LNCaP clone FGC (cell line): ENCODE measurements around the gene SEMA5B.

ENCODE experiments used
- DNase-seq: peaks from one replicate; pipeline ENCODE4 v3.0.0-alpha.2; 2011; ENCODE audit warnings: low read depth
- H3K4me3 ChIP-seq: 2 replicates; pipeline ENCODE4 v1.5.1; 2011; ENCODE audit warnings: mild to moderate bottlenecking, low read depth, low read length, control low read depth
- TF ChIP-seq, protein P1 (sequence below): IDR thresholded peaks from 2 replicates; pipeline ENCODE4 v1.5.1; 2012; ENCODE audit warnings: mild to moderate bottlenecking; ENCODE audit not compliant: control insufficient read depth, insufficient read depth; ENCODE audit errors: extremely low read depth

The SEMA5B gene

DNA sequence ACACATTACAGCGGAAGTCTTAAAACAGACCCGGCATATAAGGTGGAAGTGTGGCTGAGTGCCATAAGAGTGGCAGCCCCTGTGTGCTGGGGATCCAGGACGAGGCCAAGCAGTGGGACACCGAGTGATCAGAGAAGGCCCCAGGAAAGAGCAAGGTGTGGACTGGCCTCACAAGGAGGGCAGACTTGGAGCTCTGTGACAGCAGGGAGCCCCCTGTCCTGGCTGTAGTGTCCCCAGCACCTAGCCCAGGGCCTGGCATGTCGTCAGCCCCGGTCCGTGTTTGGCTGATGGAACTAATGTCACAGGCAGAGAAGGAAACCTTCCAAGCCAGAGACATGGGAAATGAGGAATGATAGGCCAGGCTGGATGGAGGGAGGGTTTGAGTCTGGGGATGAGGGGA, 44.0 kb upstream of the SEMA5B start:
- TF ChIP-seq, protein P1, sequence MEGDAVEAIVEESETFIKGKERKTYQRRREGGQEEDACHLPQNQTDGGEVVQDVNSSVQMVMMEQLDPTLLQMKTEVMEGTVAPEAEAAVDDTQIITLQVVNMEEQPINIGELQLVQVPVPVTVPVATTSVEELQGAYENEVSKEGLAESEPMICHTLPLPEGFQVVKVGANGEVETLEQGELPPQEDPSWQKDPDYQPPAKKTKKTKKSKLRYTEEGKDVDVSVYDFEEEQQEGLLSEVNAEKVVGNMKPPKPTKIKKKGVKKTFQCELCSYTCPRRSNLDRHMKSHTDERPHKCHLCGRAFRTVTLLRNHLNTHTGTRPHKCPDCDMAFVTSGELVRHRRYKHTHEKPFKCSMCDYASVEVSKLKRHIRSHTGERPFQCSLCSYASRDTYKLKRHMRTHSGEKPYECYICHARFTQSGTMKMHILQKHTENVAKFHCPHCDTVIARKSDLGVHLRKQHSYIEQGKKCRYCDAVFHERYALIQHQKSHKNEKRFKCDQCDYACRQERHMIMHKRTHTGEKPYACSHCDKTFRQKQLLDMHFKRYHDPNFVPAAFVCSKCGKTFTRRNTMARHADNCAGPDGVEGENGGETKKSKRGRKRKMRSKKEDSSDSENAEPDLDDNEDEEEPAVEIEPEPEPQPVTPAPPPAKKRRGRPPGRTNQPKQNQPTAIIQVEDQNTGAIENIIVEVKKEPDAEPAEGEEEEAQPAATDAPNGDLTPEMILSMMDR, result no peak
- DNase-seq, result no peak
- no peak overlapping the region for H3K4me3 ChIP-seq

GRCh38 chr3:123071146-123071545, 43.6 kb upstream of the SEMA5B start:
- no peak overlapping the region for H3K4me3 ChIP-seq
- no peak for DNase-seq
- TF ChIP-seq, protein P1, result no peak

GRCh38 chr3:123070510-123070909, 42.9 kb upstream of the SEMA5B start:
- TF ChIP-seq, protein P1, result no peak

GRCh38 chr3:123068601-123069381, 41.2 kb upstream of the SEMA5B start:
- TF ChIP-seq, protein P1, result no peak
- H3K4me3 ChIP-seq, result peak overlapping the region; percentile 90
- DNase-seq, result peak; percentile 90

More at GRCh38 chr3:123070510-123070909, 42.9 kb upstream of the SEMA5B start:
- H3K4me3 ChIP-seq, result no peak overlapping the region
- DNase-seq, result no peak

DNA sequence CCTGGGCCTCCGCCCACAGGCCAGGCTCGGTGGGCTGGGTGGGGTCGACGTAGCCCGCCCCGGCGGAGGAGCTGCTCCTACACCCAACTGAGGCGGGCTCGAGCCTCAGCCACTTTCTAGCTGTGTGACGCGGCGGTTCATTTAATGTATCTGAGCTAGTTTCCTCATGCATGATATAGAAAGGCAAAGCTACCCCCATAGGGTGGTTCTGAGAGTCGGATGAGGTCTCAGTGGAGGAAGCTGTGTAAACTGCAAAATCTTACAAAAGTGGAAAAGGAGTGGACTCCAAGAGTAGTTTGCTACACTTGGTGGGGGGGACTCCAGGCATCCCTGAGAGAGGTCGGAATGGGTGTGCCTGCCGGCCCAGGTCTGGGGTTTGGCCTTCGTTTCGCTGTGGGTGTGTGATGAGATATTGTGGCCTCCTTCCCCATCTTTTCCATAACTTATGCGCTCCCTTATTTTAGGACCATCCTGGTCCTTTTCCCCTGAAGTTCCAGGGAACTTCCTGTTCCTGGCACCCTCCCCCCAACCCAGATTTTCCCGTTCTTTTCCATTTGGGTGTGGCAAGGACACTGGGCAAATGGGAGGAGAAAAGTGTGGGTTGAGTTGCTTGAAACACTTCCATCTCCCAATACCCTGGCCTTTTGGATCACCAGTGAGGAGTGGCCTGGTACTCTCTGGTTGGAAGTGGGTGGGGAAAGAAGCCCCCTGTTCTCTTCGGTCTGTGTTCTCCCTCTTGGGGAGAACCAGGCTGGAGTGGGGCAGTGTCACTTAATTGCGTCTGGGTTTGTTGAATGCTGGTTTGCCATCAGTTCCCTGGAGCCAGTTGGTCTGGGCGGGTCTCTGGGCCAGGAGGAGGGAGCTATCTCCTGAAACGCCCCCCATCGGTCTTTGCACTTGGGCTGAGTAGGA, 40.4 kb upstream of the SEMA5B start:
- DNase-seq, result no peak
- peak overlapping the region; percentile 90 for H3K4me3 ChIP-seq
- TF ChIP-seq, protein P1, result no peak

- peak; percentile 70 for DNase-seq
- TF ChIP-seq, protein P1, result no peak
- peak within 1 kb of the TSS; percentile 90 for H3K4me3 ChIP-seq
Observed at GRCh38 chr3:123066896-123067688, 39.5 kb upstream of the SEMA5B start, which contains the start of gene PDIA5. Gene PDIA5, plus strand, starts transcription at chr3:123067025. Its CDS starts 140 bp downstream, at chr3:123067165.
